NCI-H460 (cell line): ENCODE results near the gene VSTM4. TPM values are rescaled to one million over a fixed set of nuclear protein-coding genes. Genes with fewer than 3 reads are reported as not detected.

Source experiments
- DNase-seq: peaks from one replicate; pipeline ENCODE4 v3.0.0-alpha.2; 2016; ENCODE audit warnings: low read depth; ENCODE audit errors: extremely low read depth
- total RNA-seq: library from RNA; depleted of rRNA; stranded (reverse); fragments of >200 nt; shearing (Covaris generic); gene quantifications from 2 replicates; pipeline ENCODE4 v1.2.3, GENCODE V29; 2014

VSTM4 gene
- total RNA-seq, 1 experiment from 2014 or later: not detected

GRCh38 chr10:49119746-49120145, 4.4 kb upstream of the VSTM4 start:
- DNase-seq: no peak

- DNase-seq: no peak
Measured at GRCh38 chr10:49118430-49119074, 3.2 kb upstream of the VSTM4 start.

GRCh38 chr10:49117376-49118070, 2.2 kb upstream of the VSTM4 start:
- DNase-seq: no peak

GRCh38 chr10:49116509-49117375, 1.4 kb upstream of the VSTM4 start:
- DNase-seq: no peak

- DNase-seq: no peak
Measured at GRCh38 chr10:49115796-49116508, 630 bp upstream of the VSTM4 start.

DNA sequence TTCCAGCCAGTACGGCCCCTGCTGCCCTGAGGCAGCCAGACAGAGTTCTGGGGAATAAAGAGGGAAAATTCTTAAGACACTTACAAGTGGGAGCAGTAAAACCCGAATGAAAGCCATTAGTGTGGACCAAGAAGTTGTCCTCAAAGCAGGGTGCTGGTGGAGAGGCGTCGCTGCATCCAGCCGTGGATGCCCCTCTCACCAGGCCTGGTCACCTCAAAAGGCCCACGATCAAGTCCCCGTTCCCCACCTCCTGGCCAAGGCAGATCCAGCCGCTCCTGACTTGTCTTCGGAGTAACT, 656 bp downstream of the VSTM4 start:
- DNase-seq: no peak

DNA sequence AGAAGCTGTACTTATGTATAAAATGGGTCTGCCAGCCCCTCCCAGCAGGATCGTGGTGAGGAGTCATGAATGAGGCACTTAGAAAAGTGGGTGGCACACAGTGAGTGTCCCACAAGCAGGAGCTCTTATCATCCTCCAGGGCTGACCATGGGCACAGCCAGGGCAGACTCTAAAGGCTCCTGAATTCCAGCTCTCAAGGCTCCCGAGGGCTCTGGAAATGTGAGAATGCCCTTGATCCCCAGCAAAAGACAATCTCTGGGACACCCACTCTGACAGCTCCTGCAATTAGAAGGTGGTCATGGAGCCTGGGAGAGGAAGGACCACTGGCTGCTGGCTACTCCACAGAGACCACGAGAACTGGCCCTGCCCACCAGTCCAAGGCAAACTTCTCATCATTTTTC, 1.6 kb downstream of the VSTM4 start:
- no peak for DNase-seq

GRCh38 chr10:49112851-49113250, 2.5 kb downstream of the VSTM4 start:
- no peak for DNase-seq

GRCh38 chr10:49112098-49112497, 3.2 kb downstream of the VSTM4 start:
- DNase-seq: no peak

- DNase-seq: no peak
Measured at GRCh38 chr10:49111320-49111698, 4.0 kb downstream of the VSTM4 start.

DNA sequence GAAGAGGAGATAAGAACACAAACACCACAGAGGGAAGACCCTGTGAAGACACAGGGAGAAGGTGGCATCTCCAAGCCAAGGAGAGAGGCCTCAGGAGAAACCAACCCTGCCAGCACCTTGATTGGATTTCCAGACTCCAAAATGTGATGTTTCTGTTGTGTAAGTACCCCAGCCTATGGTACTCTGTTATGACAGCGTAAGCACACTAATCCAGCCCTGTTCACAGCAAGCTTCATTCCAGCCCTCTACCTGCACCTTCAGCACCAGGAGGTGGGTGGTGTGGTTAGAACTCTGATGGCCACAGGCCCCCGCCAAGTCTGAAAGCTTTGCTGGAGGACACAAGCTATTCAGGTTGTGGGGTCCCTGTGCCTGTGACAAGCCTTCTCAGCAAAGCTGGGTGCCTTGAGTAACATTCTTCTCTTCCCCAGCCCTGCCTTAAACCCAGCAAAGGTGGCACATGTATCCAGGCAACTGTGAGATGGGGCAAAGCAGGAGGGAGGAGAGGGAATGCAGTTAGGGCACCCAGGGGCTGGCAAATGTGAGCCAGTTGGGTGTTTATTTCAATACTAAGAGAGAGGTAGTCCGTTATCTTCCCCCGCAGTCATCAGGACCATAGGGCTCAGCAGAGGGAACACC, 4.5 kb downstream of the VSTM4 start:
- no peak for DNase-seq

- no peak for DNase-seq
Measured at GRCh38 chr10:49109669-49110340, 5.5 kb downstream of the VSTM4 start.

DNA sequence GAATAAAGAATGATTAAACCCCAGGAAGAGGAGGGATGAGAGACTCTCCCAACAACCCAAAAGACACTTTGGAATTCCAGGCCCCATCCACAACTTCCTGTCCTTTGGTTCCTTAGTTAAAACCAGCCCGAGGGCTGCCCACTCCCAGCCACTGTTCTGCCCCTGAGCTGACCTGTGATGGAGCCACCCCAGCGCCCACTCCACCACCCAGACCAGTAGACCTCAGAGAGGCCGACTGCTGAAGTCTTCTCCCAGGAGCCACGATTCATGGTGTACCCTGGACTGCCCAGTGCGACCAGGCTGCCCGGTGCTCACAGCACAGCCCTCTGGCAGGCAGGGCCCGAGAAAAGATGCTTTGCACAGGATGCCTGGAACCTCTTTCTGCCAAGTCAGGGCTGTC, 6.7 kb downstream of the VSTM4 start:
- DNase-seq: no peak

GRCh38 chr10:49107887-49108267, 7.4 kb downstream of the VSTM4 start:
- DNase-seq: no peak

- DNase-seq: no peak
Measured at GRCh38 chr10:49107111-49107886, 8.0 kb downstream of the VSTM4 start.

GRCh38 chr10:49106451-49106850, 8.9 kb downstream of the VSTM4 start:
- DNase-seq: no peak

- no peak for DNase-seq
Measured at GRCh38 chr10:49105076-49105475, 10.2 kb downstream of the VSTM4 start.

GRCh38 chr10:49104323-49104722, 11.0 kb downstream of the VSTM4 start:
- no peak for DNase-seq

DNA sequence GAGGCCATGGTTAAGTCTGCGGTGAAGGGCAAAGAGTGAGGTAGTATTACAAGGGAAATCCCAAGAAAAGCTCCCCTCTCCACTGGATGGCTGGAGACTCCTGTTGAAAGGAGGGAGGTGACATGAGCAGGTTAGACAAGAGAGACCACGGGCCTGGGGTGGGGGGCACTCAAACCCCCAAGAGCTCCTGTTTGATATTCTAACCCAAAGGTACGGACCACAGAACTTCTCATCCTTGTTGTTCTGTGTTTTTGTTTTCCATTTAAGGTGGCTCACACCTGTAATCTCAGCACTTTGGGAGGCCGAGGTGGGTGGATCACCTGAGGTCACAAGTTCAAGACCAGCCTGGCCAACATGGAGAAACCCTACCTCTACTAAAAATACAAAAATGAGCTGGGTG, 11.6 kb downstream of the VSTM4 start:
- DNase-seq: no peak
